Glomerular visceral epithelial cell (primary cell): ENCODE measurements around the gene HDDC3.
A peak's percentile ranks its signal among the peaks of the same experiment; 100 is the strongest.
"Not testable (repeated sequence)": the region's sequence is repeated elsewhere in the genome, so short reads cannot be mapped to it uniquely, and the experiment has no call there.

Experiments
- DNase-seq: peaks from one replicate; pipeline ENCODE4 v3.0.0-alpha.2; 2016; ENCODE audit errors: extremely low spot score

HDDC3 gene

DNA sequence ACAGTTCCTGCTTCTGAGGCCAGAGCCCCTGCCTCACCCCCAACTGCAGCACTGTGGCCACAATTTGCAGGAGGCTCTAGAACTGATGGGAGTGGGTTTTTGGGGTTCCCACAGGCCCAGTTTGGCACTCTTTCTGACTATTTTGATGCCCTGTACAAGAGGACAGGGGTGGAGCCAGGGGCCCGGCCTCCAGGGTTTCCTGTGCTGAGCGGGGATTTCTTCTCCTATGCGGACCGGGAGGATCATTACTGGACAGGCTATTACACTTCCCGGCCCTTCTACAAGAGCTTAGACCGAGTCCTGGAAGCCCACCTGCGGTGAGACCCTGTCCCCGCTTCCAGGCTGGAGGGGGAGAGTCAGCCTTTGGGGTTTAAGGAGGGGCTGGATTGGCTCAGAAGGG lies 22.4 kb downstream of the HDDC3 start:
- no peak for DNase-seq

DNA sequence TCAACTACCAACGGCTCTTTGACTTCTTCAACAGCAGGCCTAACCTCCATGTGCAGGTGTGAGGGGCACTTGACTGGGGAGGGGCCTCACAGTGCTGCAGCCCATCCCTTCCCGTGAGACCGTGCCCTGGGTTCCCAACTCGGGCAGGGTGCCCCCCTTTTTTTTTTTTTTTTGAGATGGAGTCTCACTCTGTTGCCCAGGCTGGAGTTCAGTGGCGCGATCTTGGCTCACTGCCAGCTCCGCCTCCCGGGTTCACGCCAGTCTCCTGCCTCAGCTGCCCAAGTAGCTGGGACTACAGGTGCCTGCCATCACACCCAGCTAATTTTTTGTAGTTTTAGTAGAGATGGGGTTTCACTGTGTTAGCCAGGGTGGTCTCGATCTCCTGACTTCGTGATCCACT lies 22.9 kb downstream of the HDDC3 start:
- DNase-seq: not testable (repeated sequence)

DNA sequence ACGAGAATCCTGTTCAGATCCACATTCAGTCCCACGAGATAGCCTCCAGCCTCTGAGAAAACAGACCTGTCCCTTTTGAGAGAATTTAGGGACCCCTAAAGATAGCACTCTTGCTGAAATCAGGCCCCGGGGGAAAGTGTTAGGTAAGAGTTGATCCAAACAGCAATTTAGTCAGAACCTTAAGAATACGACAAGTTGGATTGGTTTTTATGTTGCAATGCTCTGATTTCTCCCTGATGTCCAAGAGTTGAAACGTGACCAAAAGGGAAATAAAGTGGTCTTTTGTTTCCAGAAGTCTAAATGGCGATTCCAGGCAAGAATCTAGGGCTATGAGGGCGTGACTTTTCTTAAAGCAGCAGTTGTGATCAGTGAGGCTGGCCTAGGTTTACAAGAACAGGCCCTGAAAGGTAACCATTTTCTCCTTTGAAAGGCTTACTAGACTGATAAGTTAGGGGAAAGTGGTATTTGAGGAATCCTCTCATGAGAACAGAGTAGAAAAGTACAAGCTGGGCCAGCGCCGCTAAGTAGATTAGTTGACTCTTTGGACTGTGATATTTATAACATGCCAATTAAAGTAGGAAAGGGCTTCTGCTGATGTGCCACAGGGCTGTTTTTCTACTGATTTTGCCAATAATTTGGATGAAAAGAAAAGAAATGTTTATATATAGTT lies 24.4 kb downstream of the HDDC3 start:
- no peak for DNase-seq

GRCh38 chr15:90907051-90907660 lies 25.2 kb downstream of the HDDC3 start:
- DNase-seq: no peak

DNA sequence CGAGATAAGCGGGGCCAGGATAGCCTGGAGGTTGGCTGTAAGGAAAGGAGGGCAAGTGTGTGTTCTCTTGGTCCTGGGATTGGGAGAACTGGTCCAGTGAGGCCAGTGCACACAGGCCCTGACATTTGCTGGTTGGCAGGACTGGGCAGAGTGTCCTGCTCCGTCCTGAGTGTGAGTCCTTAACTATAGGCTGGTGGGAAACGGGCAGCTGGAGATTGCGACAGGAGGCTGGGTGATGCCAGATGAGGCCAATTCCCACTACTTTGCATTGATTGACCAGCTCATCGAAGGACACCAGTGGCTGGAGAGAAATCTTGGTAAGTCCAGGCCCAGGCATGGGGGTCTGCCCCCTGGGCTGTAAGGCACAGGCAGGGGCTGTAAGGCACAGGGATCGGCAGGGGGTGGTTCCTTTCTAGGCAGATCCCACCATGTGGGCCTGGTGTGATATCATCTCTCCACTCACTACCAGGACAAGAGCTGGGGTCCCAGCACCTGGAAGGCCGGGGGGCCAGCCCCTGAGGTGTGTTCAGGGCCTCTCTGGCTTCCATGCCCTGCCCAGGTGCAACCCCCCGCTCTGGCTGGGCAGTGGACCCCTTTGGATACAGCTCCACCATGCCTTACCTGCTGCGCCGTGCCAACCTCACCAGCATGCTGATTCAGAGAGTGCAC lies 26.0 kb downstream of the HDDC3 start:
- DNase-seq: no peak

- no peak for DNase-seq
These were observed 26.8 kb downstream of the HDDC3 start for GRCh38 chr15:90905306-90906180.

DNA sequence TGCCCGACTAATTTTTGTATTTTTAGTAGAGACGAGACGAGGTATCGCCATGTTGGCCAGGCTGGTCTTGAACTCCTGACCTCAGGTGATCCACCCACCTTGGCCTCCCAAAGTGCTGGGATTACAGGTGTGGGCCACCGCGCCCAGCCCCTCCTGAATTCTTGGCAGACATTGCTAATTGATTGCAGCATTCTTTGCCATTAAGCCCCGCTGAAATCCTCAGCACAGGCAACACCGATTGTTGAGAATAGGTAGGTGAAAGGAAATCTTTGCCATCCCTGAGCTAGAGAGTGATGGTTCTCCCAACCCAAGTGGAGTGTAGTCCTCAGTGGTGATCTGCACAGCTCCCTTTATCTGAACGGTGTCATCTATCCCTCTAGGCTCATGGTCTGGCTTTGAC lies 27.6 kb downstream of the HDDC3 start:
- no peak for DNase-seq

- peak; percentile 17 for DNase-seq
These were observed 28.4 kb downstream of the HDDC3 start for GRCh38 chr15:90903733-90904536.

GRCh38 chr15:90902840-90903732 lies 29.3 kb downstream of the HDDC3 start, which contains the start of gene MAN2A2:
Gene MAN2A2, plus strand, starts transcription at chr15:90903302. Its CDS starts 906 bp downstream, at chr15:90904208.
- DNase-seq: peak; percentile 49

DNA sequence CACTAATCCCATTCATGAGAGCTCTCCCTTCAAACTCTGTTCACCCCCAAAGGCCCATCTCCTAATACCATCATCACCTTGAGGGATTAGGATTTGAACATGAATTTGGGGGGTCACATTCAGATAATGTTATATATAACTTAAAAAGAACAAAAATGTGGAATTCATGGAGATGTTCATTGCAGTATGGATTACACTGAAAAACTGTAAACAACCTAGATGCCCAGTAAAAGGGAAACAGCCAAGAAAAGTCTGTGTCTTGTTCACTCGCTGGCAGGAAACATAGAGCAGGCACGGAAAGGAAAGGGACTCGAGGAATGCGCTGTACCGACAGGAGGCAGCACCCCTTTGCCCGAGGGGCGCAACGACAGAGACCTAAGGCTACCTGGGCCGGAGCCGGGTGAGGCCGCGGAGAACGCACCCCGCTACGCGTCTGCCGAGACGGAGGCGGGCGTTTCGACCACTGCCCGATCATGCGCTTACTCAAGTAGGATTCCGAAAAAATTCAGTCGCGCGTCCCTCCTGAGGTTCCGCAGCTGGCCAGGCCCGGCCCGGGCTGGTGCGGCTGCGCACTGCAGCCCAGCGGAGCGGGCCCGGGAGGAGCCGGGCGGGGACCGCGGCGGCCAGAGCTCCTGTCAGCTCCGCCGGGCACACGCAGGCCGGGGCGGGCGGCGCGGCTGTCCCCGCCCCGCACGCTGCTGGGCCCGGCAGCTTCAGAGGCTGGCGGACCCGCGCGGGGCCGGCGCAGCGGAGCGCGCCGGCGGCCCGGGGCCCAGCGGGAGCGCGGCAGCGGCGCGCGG lies 30.1 kb downstream of the HDDC3 start:
- peak; percentile 84 for DNase-seq

GRCh38 chr15:90901175-90902039 lies 30.9 kb downstream of the HDDC3 start:
- DNase-seq: no peak

- not testable (repeated sequence) for DNase-seq
These were observed 35.2 kb downstream of the HDDC3 start for GRCh38 chr15:90897131-90897655.

DNA sequence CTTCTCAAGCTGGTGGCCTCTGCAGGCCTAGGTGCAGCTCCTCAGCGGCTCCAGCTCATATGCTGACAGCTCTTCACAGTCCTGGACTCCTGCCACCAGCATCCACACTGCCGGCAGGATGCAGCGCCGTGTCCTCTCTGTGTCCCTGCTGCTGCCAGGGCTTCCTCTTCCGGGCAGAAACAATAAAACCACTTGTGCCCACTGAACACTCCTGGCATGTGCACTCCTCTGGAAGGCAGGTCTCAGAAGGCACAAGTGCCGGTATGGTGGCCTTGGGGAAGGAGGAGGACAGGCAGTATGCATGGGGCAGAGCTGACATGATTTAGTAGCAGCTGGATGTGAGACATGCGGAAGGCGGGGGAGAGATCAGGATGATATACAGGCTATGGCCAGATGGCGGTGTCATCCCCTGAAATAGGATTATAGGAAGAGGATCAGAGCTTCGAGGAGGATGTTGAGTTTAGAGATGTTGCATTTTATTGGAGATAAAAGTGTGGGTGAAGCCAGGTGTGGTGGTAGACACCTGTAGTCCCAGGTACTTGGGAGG lies 36.7 kb downstream of the HDDC3 start:
- no peak for DNase-seq

DNA sequence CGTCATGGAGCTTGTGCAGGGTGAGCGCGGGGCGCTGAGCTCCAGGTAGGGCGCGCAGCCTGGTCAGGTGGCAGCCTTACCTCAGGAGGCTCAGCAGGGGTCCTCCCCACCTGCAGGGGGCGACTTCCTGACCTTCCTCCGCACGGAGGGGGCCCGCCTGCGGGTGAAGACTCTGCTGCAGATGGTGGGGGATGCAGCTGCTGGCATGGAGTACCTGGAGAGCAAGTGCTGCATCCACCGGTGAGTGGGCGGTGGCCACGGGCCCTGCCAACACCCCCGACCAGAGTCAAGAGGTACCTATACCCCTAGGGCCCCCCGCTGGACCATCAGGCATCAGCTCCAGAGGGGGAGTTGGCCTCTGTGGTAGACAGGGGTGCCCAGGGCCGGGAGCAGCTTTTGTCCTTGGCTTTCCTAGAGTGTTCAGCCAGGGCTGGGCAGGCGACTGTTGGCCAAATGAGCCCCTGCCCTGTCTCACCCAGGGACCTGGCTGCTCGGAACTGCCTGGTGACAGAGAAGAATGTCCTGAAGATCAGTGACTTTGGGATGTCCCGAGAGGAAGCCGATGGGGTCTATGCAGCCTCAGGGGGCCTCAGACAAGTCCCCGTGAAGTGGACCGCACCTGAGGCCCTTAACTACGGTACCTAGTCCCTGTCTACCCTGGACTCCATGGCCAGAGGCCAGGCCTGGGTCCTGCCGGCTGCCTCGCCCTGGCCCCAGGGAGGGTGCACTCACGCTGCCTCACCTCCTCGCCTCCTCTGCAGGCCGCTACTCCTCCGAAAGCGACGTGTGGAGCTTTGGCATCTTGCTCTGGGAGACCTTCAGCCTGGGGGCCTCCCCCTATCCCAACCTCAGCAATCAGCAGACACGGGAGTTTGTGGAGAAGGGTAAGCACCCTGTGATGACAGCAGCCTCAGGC lies 38.9 kb downstream of the HDDC3 start:
- DNase-seq: no peak

- DNase-seq: no peak
These were observed 39.7 kb downstream of the HDDC3 start for GRCh38 chr15:90892498-90893174.

- DNase-seq: no peak
These were observed 40.3 kb downstream of the HDDC3 start for GRCh38 chr15:90892023-90892422.
